ENCODE results near the gene MYH3. TPM values are rescaled to one million over a fixed set of nuclear protein-coding genes. Genes with fewer than 3 reads are reported as not detected.

Gene MYH3
- total RNA-seq (2022) (1.4 and 2.1 TPM in 2 replicates), Bru-seq, nascent RNA (percentile 37 among the genes with signal in this experiment), BruChase-seq, experiment 1, labeled RNA remaining after a 6-hour chase (percentile 49 among the genes with signal in this experiment), BruChase-seq, experiment 2, labeled RNA remaining after a 2-hour chase (percentile 36 among the genes with signal in this experiment)
- long read RNA-seq, result 0 reads

DNA sequence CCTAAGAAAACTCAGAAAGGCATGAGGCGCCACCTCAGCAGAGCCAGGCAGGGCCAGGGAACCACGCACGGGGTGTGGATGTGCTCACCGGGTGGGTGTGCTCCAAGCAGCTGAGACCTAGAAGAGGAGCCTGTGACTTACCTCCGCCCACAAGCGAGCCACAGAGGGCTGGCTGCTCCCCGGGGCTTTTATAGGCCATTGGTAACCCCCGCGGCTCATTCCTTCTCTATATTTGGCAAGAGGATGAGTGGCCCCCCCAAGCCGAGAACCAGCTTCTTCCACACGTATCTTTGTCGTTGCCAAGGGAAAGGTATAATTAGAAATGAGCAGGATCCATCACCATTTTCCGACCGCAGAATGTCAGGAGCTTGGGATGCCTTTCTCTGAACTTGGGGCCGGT, at the start of gene MYH3:
MYH3 (minus strand) TSS at position 162 of the 400 bp plus-strand sequence. CDS start 2,245 bp downstream, outside the sequence.
- no peaks in the 10 kb centered on the region for H3K36me3 Mint-ChIP-seq (ENCODE audit: insufficient read depth, unreplicated experiment)
- H3K27me3 Mint-ChIP-seq (ENCODE audit: insufficient read depth, unreplicated experiment), result no peaks in the 10 kb centered on the region
- H3K4me3 Mint-ChIP-seq (ENCODE audit: unreplicated experiment), result no peak within 1 kb of the TSS
- TF ChIP-seq, protein P1, sequence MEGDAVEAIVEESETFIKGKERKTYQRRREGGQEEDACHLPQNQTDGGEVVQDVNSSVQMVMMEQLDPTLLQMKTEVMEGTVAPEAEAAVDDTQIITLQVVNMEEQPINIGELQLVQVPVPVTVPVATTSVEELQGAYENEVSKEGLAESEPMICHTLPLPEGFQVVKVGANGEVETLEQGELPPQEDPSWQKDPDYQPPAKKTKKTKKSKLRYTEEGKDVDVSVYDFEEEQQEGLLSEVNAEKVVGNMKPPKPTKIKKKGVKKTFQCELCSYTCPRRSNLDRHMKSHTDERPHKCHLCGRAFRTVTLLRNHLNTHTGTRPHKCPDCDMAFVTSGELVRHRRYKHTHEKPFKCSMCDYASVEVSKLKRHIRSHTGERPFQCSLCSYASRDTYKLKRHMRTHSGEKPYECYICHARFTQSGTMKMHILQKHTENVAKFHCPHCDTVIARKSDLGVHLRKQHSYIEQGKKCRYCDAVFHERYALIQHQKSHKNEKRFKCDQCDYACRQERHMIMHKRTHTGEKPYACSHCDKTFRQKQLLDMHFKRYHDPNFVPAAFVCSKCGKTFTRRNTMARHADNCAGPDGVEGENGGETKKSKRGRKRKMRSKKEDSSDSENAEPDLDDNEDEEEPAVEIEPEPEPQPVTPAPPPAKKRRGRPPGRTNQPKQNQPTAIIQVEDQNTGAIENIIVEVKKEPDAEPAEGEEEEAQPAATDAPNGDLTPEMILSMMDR (IDR thresholded peaks at IDR 0.05; ENCODE audit: unreplicated experiment), result no peak
- intact Hi-C loops (cut with micrococcal nuclease), result no loop called here
- no peak within 1 kb of the TSS for H3K27ac Mint-ChIP-seq (ENCODE audit: low read depth, unreplicated experiment)
- H3K4me1 Mint-ChIP-seq (ENCODE audit: insufficient read depth, unreplicated experiment), result no peaks in the 10 kb centered on the region
- no TSS peak for BruUV-seq (replicated peaks)
- CTCF ChIA-PET, result interaction anchor here (0.6 to 1.6 kb wide), 4 partner anchors 10 to 363 kb away, joined by 3 to 7 read pairs (median 4); no protein-coding TSS in a partner anchor
- DNase-seq (ENCODE audit: unreplicated experiment), result no peak
- H3K9me3 Mint-ChIP-seq (ENCODE audit: unreplicated experiment), result no peaks in the 10 kb centered on the region
- POLR2A ChIA-PET, result no interaction called here

DNA sequence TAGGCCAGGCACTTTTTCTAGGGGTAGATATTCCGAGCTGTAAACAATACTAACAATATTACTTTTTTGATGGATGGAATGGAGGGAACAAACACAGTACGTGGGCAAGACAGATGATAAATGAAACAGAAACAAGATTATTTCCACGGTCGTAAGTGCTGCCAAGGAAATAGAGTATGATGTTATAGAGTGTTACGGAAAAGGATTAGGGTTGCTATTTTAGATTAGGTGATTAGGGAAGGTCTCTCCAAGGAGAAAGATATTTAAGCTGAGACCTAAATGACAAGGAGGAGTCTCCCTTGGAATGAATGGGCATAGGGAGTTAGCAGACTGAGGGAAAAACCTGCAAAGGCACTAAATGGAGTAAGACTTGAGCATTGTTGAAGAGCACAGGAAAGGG, 48.6 kb upstream of the MYH3 start:
- no peak overlapping the region for H3K27ac Mint-ChIP-seq (ENCODE audit: low read depth, unreplicated experiment)
- TF ChIP-seq, protein P1 (IDR thresholded peaks at IDR 0.05; ENCODE audit: unreplicated experiment), result no peak
- H3K27me3 Mint-ChIP-seq (ENCODE audit: insufficient read depth, unreplicated experiment), result no peaks in the 10 kb centered on the region
- no peak for DNase-seq (ENCODE audit: unreplicated experiment)
- POLR2A ChIA-PET, result interaction anchor here (0.9 kb wide), 1 partner anchor 9 kb away, joined by 3 read pairs; no protein-coding TSS in a partner anchor
- H3K4me3 Mint-ChIP-seq (ENCODE audit: unreplicated experiment), result no peak overlapping the region
- peaks cover 56% of the 10 kb centered on the region for H3K36me3 Mint-ChIP-seq (ENCODE audit: insufficient read depth, unreplicated experiment)
- CTCF ChIA-PET, result no interaction called here
- no peaks in the 10 kb centered on the region for H3K9me3 Mint-ChIP-seq (ENCODE audit: unreplicated experiment)
- no TSS peak for BruUV-seq (replicated peaks)
- intact Hi-C loops (cut with micrococcal nuclease), result no loop called here
- no peaks in the 10 kb centered on the region for H3K4me1 Mint-ChIP-seq (ENCODE audit: insufficient read depth, unreplicated experiment)

DNA sequence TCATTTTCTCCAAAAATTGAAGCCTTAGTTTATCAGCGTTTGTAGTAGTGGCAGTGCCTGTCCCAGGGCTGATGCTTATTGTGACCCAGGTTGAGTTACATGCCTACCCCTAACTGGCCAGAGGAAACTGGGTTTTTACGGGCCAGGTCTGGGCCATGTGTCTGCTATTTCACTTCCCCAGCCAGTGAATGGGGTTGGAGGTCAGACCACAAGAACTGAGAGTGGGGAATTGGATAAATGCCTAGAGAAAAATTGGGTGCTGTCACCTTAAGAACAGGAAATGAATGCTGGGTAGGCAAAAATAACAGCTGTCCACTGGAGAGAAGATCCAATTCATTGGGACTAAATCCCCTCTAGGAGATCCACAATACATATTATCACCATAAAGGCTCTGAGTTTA, 45.5 kb upstream of the MYH3 start:
- CTCF ChIA-PET, result interaction anchor here (0.6 to 2.9 kb wide), 2 partner anchors 34 to 1169 kb away, joined by 3 to 10 read pairs; no protein-coding TSS in a partner anchor
- DNase-seq (ENCODE audit: unreplicated experiment), result no peak
- no TSS peak for BruUV-seq (replicated peaks)
- TF ChIP-seq, protein P1 (IDR thresholded peaks at IDR 0.05; ENCODE audit: unreplicated experiment), result no peak
- Mint-ChIP-seq H3K27me3 (ENCODE audit: insufficient read depth, unreplicated experiment) (no peaks in the 10 kb centered on the region), H3K36me3 (ENCODE audit: insufficient read depth, unreplicated experiment) (peaks cover 27% of the 10 kb centered on the region), H3K9me3 (ENCODE audit: unreplicated experiment) (no peaks in the 10 kb centered on the region), H3K4me3 (ENCODE audit: unreplicated experiment) (no peak overlapping the region), H3K27ac (ENCODE audit: low read depth, unreplicated experiment) (no peak overlapping the region), H3K4me1 (ENCODE audit: insufficient read depth, unreplicated experiment) (peaks cover 5% of the 10 kb centered on the region)
- intact Hi-C loops (cut with micrococcal nuclease), result no loop called here
- POLR2A ChIA-PET, result no interaction called here

DNA sequence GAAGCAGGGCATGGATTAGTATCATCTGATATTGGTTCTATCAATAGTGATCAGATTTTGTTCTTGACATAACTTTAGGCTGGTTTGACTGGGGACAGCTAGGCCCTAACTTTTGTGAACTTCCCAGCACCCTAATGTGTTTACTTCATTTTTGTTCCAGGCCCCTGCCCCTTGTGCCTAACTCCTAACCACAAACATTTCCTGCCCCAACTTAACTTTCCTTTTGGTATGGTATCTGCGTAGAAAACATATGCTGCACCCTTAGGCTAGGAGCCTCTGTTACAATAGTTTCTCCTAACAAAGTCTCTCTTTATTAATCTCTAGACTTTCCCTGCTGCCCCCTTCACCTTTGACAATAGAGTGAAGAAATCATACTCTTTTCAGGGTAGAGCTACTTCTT, 42.7 kb upstream of the MYH3 start:
- POLR2A ChIA-PET, result no interaction called here
- no TSS peak for BruUV-seq (replicated peaks)

More for the DNA sequence above, 42.7 kb upstream of the MYH3 start:
- H3K36me3 Mint-ChIP-seq (ENCODE audit: insufficient read depth, unreplicated experiment), result peaks cover 16% of the 10 kb centered on the region
- TF ChIP-seq, protein P1 (IDR thresholded peaks at IDR 0.05; ENCODE audit: unreplicated experiment), result no peak
- H3K27me3 Mint-ChIP-seq (ENCODE audit: insufficient read depth, unreplicated experiment), result no peaks in the 10 kb centered on the region
- H3K4me3 Mint-ChIP-seq (ENCODE audit: unreplicated experiment), result peak overlapping the region; percentile 47
- peaks cover 5% of the 10 kb centered on the region for H3K4me1 Mint-ChIP-seq (ENCODE audit: insufficient read depth, unreplicated experiment)
- no peak for DNase-seq (ENCODE audit: unreplicated experiment)
- intact Hi-C loops (cut with micrococcal nuclease), result no loop called here
- H3K27ac Mint-ChIP-seq (ENCODE audit: low read depth, unreplicated experiment), result no peak overlapping the region
- CTCF ChIA-PET, result interaction anchor here (0.6 to 2.9 kb wide), 6 partner anchors 37 to 1291 kb away, joined by 3 to 10 read pairs (median 4); no protein-coding TSS in a partner anchor
- H3K9me3 Mint-ChIP-seq (ENCODE audit: unreplicated experiment), result no peaks in the 10 kb centered on the region
